ENCODE results near the gene POLG2.

Gene POLG2

DNA sequence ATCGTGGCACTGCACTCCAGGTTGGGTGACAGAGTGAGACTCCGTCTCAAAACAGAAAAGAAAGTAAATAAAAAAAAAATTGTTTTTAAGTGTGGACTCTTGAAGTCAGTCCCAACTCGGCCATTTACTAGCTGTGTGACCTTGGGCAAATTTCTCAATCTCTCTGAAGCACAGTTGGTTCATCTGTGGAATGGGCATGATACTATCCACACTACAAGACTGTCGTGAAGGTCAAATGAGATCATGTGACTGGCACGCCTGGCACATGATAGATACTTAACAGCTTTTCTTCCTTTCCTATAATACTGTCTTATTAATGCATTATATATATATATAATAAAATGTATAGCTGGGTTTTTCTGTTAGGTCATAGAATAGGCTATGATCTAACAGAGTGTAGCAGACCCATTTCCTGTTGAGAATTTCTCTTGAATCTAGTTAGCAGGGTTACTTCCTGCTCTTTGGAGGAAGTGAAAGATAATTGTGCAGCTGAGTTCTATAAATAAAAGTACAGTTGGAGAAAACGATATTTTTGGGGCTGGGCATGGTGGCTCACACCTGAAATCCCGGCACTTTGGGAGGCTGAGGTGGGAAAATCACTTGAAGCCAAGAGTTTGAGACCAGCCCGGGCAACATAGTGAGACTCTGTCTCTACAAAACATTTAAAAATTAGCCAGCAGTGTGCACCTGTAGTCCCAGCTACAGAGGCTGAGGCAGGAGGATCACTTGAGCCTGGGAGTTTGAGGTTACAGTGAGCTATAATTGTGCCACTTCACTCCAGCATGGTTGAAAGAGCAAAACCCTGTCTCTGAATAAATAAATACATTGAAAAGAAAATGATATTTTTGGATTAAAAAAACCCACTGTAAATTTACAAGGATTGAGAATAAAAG, 40.6 kb downstream of the POLG2 start:
- FAIRE-seq (no peak), DNase-seq (ENCODE audit: insufficient read length, low spot score) (no peak)
- TF ChIP-seq, protein P1, sequence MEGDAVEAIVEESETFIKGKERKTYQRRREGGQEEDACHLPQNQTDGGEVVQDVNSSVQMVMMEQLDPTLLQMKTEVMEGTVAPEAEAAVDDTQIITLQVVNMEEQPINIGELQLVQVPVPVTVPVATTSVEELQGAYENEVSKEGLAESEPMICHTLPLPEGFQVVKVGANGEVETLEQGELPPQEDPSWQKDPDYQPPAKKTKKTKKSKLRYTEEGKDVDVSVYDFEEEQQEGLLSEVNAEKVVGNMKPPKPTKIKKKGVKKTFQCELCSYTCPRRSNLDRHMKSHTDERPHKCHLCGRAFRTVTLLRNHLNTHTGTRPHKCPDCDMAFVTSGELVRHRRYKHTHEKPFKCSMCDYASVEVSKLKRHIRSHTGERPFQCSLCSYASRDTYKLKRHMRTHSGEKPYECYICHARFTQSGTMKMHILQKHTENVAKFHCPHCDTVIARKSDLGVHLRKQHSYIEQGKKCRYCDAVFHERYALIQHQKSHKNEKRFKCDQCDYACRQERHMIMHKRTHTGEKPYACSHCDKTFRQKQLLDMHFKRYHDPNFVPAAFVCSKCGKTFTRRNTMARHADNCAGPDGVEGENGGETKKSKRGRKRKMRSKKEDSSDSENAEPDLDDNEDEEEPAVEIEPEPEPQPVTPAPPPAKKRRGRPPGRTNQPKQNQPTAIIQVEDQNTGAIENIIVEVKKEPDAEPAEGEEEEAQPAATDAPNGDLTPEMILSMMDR (IDR thresholded peaks at IDR 0.05; ENCODE audit: insufficient read depth, missing control alignments) = no peak

DNA sequence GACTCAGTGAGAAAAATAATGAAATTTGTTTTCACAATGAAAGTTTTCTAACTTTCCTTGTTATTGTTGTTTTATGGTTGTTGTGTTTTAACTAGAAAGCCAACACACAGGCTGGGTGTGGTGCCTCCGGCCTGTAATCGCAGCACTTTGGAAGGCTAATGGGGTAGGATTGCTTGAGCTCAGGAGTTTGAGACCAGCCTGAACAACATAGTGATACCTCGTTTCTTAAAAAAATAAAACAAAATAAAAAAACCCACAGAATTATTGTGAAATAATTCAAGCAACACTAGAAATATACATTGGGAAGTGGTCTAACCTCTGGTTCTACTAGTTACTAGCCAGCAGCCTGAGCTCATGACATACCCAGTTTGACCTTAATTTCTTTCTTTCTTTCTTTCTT, 47.3 kb downstream of the POLG2 start:
- DNase-seq (ENCODE audit: insufficient read length, low spot score) (no peak), FAIRE-seq (no peak)
- TF ChIP-seq, protein P1 (IDR thresholded peaks at IDR 0.05; ENCODE audit: insufficient read depth, missing control alignments) = no peak

DNA sequence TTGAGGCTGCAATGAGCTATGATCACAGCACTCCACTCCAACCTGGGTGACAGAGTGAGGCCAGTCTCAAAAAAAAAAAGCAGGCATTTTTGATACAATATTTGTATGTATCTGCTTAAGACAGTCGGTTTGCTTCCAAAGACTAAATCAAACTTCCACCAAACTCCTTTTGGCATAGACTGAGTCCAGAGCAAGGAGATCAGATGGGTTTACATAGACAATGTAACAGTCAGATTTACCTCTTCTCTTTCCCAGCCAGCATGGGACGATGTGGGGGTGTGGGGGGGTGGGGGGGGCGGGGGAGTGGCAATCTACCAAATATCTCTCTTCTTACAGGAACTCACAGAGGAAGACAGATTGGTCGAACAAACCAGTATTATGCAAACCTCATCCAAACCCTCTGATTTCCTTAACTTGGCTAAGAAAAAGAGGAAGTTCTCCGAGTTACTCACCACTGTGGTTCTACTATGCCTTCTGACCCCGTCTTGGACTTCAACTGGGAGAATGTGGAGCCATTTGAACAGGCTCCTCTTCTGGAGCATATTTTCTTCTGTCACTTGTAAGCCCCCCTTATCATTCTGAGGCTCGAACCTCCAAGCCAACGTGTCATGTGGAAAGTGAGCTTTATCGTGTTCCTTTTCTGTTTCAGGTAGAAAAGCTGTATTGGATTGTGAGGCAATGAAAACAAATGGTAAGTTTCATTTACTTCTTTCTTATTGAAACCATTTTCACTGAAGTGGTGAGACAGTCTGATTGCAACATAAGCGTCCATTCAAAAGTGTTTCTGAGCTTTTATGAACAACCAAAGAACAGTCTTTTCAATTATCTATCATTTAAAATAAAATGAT, 48.0 kb downstream of the POLG2 start, which contains the start of gene MILR1:
Gene MILR1, plus strand, starts transcription at position 451 of the 848 bp plus-strand sequence. Its CDS starts 54 bp downstream, at position 505.
- DNase-seq (ENCODE audit: insufficient read length, low spot score) (no peak), FAIRE-seq (no peak)
- TF ChIP-seq, protein P1 (IDR thresholded peaks at IDR 0.05; ENCODE audit: insufficient read depth, missing control alignments) = no peak

DNA sequence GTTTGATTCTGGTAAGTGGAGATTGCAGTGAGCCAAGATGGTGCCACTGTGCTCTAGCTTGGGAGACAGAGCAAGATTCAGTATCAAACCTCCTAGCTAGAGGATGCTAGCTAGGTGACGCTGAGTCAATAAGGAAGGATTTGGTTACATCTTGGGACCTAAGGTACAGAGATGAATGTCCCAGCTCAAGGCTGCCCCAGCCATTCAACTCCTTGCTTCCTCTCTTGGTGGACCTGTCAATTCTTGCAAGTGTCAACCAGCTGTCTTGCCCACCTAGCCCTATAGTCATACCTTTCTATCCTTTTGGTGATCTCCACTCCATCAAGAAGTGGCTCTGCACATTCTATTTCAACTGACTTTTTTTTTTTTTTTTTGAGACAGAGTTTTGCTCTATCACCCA, 49.3 kb downstream of the POLG2 start:
- TF ChIP-seq, protein P1 (IDR thresholded peaks at IDR 0.05; ENCODE audit: insufficient read depth, missing control alignments) = no peak

DNA sequence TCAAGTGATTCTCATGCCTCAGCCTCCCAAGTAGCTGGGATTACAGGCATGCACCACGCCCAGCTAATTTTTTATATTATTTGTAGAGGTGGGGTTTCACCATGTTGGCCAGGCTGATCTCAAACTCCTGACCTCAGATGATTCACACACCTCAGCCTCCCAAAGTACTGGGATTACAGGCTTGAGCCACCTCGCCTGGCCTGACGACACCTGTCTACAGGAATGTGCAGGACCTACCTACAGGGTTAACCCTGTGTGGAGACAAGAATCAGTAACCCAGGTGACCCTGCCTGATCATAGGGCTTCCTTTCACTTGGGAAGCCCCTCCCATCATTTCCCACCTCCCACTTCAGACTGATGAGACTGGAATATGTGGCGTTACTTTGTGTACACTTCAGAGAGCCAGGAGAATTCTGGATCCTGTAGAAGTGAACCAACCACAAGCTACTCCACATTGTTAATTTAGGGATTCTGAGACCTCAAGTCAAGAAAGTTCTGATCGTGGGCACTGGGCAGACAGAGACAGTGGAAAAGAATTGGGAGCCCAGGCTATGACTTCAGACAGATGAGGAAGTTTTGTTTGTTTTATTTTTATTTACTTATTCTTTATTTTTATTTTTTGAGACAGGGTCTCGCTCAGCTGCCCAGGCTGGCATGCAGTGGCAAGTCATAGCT, 53.6 kb downstream of the POLG2 start:
- TF ChIP-seq, protein P1 (IDR thresholded peaks at IDR 0.05; ENCODE audit: insufficient read depth, missing control alignments) = no peak
- DNase-seq (ENCODE audit: insufficient read length, low spot score) = no peak
- no peak for FAIRE-seq

More for the DNA sequence above, 49.3 kb downstream of the POLG2 start:
- DNase-seq (ENCODE audit: insufficient read length, low spot score) (no peak), FAIRE-seq (no peak)

DNA sequence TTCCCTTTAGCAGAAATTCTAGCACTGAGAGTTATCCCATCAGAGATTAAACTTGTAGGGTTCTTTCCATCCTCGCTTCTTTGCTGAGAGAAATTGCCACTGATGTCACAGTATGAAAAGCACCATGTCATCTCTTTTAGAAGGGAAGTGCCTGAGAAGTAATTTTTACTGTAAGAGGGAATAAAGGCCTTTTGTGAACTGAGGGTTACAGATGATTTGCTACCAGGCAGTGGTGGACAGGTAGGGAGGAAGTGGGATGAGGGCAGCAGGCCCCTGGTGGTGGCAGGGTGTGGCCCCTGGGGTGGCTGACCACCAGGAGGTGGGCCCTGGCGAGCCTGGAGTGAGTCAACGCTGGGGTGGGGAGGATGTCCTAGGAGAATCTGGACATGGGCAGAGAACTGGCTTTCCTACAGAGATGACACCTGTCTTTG, 54.3 kb downstream of the POLG2 start:
- no peak for DNase-seq (ENCODE audit: insufficient read length, low spot score)

More for the DNA sequence above, 54.3 kb downstream of the POLG2 start:
- FAIRE-seq = no peak
- TF ChIP-seq, protein P1 (IDR thresholded peaks at IDR 0.05; ENCODE audit: insufficient read depth, missing control alignments) = no peak
